OCI-LY1 (cell line): ENCODE results near the gene TM7SF3.

Experiments
- H2AFZ ChIP-seq: fragments of 200-600 bp; sonication (generic), shearing (Covaris generic); 2 replicates; pipeline ENCODE4 v1.6.0; 2014; ENCODE audit warnings: antibody characterized with exemption, mild to moderate bottlenecking, low read length
- H3F3A ChIP-seq: fragments of 200-600 bp; sonication (generic), shearing (Covaris generic); 2 replicates; pipeline ENCODE4 v1.6.0; 2014; ENCODE audit warnings: mild to moderate bottlenecking, antibody characterized with exemption, low read length, moderate library complexity; ENCODE audit not compliant: insufficient read depth
- H3K27ac ChIP-seq: fragments of 200-600 bp; sonication (generic); 2 replicates; pipeline ENCODE4 v1.5.1; 2014; ENCODE audit warnings: low read length, mixed run types, mild to moderate bottlenecking, low read depth; ENCODE audit not compliant: poor library complexity, severe bottlenecking
- H3K27me3 ChIP-seq: fragments of 200-600 bp; sonication (generic); 2 replicates; pipeline ENCODE4 v1.6.0; 2014; ENCODE audit warnings: antibody characterized with exemption, mild to moderate bottlenecking, low read length, moderate library complexity; ENCODE audit not compliant: insufficient read depth
- H3K36me3 ChIP-seq: fragments of 200-600 bp; sonication (generic); 2 replicates; pipeline ENCODE4 v1.6.1; 2014; ENCODE audit warnings: mild to moderate bottlenecking, antibody characterized with exemption, low read length, moderate library complexity, mixed read lengths; ENCODE audit not compliant: insufficient read depth
- H3K4me1 ChIP-seq: fragments of 200-600 bp; sonication (generic); 2 replicates; pipeline ENCODE4 v1.5.1; 2014; ENCODE audit warnings: mild to moderate bottlenecking, low read length, moderate library complexity; ENCODE audit not compliant: insufficient read depth, severe bottlenecking
- H3K4me2 ChIP-seq: fragments of 200-600 bp; sonication (generic), shearing (Covaris generic); 2 replicates; pipeline ENCODE4 v1.6.1; 2014; ENCODE audit warnings: low read length
- H3K4me3 ChIP-seq: fragments of 200-600 bp; sonication (generic); 2 replicates; pipeline ENCODE4 v1.5.1; 2014; ENCODE audit warnings: low read length, low read depth, mild to moderate bottlenecking, mixed read lengths; ENCODE audit not compliant: poor library complexity, severe bottlenecking
- H3K79me2 ChIP-seq: fragments of 200-600 bp; shearing (Covaris generic); 2 replicates; pipeline ENCODE4 v1.6.1; 2016; ENCODE audit warnings: mixed run types, low read length, mixed read lengths; ENCODE audit not compliant: insufficient read depth
- H3K9ac ChIP-seq: fragments of 200-600 bp; sonication (generic), shearing (Covaris generic); 2 replicates; pipeline ENCODE4 v1.6.1; 2014; ENCODE audit warnings: mild to moderate bottlenecking, low read length, mixed read lengths
- H3K9me2 ChIP-seq: fragments of 200-600 bp; sonication (generic), shearing (Covaris generic); 2 replicates; pipeline ENCODE4 v1.6.1; 2014; ENCODE audit warnings: low read depth, mild to moderate bottlenecking, low read length, mixed read lengths
- H3K9me3 ChIP-seq: fragments of 200-600 bp; shearing (Covaris generic); 2 replicates; pipeline ENCODE4 v1.6.1; 2014; ENCODE audit warnings: low read length, mixed read lengths
- H4K20me1 ChIP-seq: fragments of 200-600 bp; sonication (generic), shearing (Covaris generic); 2 replicates; pipeline ENCODE4 v1.6.0; 2016; ENCODE audit warnings: mild to moderate bottlenecking, low read length; ENCODE audit not compliant: insufficient read depth
- EZH2 ChIP-seq: fragments of 200-600 bp; sonication (generic), shearing (Covaris generic); IDR thresholded peaks from 2 replicates; pipeline ENCODE4 v1.8.0; 2017; ENCODE audit warnings: borderline replicate concordance, mixed run types, mild to moderate bottlenecking, antibody characterized with exemption, low read length, moderate library complexity, mixed read lengths
- TF ChIP-seq, protein P1 (sequence below): fragments of 200-600 bp; sonication (generic), shearing (Covaris generic); IDR thresholded peaks from 2 replicates; pipeline ENCODE4 v1.5.1; 2017; ENCODE audit warnings: mild to moderate bottlenecking, antibody characterized with exemption, low read length, moderate library complexity, mixed read lengths

TM7SF3 gene

GRCh38 chr12:26997003-26997402, 17.2 kb downstream of the TM7SF3 start:
- Histone ChIP-seq H3K36me3 (peaks cover 71% of the 10 kb centered on the region), H3K27me3 (no peaks in the 10 kb centered on the region), H3K79me2 (no peaks in the 10 kb centered on the region), H3K4me3 (no peak overlapping the region), H4K20me1 (no peaks in the 10 kb centered on the region), H3K9ac (no peak overlapping the region), H3K9me3 (no peaks in the 10 kb centered on the region), H2AFZ (no peak overlapping the region), H3K4me2 (no peak overlapping the region), H3K27ac (no peak overlapping the region), H3F3A (no peaks in the 10 kb centered on the region), H3K9me2 (no peaks in the 10 kb centered on the region), H3K4me1 (peaks cover 25% of the 10 kb centered on the region)
- TF ChIP-seq EZH2 = no peak
- TF ChIP-seq, protein P1, sequence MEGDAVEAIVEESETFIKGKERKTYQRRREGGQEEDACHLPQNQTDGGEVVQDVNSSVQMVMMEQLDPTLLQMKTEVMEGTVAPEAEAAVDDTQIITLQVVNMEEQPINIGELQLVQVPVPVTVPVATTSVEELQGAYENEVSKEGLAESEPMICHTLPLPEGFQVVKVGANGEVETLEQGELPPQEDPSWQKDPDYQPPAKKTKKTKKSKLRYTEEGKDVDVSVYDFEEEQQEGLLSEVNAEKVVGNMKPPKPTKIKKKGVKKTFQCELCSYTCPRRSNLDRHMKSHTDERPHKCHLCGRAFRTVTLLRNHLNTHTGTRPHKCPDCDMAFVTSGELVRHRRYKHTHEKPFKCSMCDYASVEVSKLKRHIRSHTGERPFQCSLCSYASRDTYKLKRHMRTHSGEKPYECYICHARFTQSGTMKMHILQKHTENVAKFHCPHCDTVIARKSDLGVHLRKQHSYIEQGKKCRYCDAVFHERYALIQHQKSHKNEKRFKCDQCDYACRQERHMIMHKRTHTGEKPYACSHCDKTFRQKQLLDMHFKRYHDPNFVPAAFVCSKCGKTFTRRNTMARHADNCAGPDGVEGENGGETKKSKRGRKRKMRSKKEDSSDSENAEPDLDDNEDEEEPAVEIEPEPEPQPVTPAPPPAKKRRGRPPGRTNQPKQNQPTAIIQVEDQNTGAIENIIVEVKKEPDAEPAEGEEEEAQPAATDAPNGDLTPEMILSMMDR = no peak

GRCh38 chr12:26995706-26996105, 18.5 kb downstream of the TM7SF3 start:
- no peaks in the 10 kb centered on the region for H3K9me2 ChIP-seq
- no peak overlapping the region for H3K4me3 ChIP-seq
- no peaks in the 10 kb centered on the region for H3K79me2 ChIP-seq
- no peak overlapping the region for H3K27ac ChIP-seq
- peaks cover 12% of the 10 kb centered on the region for H3K4me1 ChIP-seq
- no peak overlapping the region for H3K4me2 ChIP-seq
- H3F3A ChIP-seq = no peaks in the 10 kb centered on the region
- H2AFZ ChIP-seq = no peak overlapping the region
- H3K9ac ChIP-seq = no peak overlapping the region
- no peaks in the 10 kb centered on the region for H3K9me3 ChIP-seq
- no peaks in the 10 kb centered on the region for H4K20me1 ChIP-seq
- H3K27me3 ChIP-seq = no peaks in the 10 kb centered on the region
- TF ChIP-seq EZH2 = no peak
- TF ChIP-seq, protein P1 = no peak
- H3K36me3 ChIP-seq = peaks cover 76% of the 10 kb centered on the region

DNA sequence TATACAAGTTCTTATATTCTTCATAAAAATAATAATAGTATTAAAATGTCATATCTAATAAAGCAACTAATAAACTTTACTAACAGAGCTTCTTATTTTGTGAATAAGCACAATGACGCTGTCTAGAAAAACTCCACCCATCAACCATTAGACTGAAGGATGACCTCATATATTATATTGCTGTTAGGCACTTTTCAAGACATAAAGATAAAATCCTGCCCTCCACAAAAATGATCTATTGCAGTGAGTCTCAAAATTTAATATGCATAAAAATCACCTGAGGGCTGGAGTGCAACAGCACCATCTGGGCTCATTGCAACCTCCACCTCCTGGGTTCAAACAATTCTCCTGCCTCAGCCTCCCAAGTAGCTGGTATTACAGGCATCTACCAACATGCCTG, 20.1 kb downstream of the TM7SF3 start:
- Histone ChIP-seq H3K9me2 (no peaks in the 10 kb centered on the region), H3K27me3 (no peaks in the 10 kb centered on the region), H2AFZ (no peak overlapping the region), H3K36me3 (peaks cover 74% of the 10 kb centered on the region), H3K4me3 (no peak overlapping the region), H3K9ac (no peak overlapping the region), H4K20me1 (no peaks in the 10 kb centered on the region), H3K27ac (no peak overlapping the region), H3F3A (no peaks in the 10 kb centered on the region), H3K9me3 (no peaks in the 10 kb centered on the region), H3K79me2 (no peaks in the 10 kb centered on the region), H3K4me2 (no peak overlapping the region), H3K4me1 (peaks cover 11% of the 10 kb centered on the region)
- TF ChIP-seq, protein P1 = no peak
- no peak for TF ChIP-seq EZH2
